ENCODE results near the gene HIVEP2.
A peak's percentile ranks its signal among the peaks of the same experiment; 100 is the strongest.

The HIVEP2 gene

DNA sequence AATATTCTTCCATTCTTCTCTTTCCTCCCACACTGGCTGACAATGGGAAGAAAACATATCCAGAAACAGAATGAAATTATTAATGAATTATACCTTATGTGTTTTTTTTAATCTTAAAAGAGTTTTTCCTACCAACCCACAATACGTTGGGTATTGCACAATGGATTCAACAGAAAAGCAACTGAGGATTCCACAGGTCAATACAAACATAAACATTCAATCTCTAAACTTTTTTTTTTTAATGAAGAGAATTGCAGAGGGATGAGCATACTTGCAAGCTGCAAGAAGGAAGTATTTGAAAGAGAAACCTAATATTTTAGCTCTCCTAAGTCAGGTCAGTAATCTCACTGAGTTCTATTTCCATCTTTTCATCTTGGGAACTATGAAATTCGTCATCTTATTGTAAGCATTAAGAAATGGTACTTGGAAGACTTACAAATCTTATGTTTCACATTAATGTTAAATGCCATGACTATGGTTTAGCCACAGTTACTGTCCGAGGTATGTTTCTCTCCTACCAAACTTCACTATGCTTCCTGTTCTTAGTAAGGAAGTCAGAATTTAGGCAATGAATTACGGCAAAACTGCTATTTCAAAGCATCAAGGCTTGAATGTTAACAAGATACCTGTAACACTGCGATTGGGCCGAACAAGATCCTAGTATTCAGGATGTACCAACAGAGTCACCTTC lies 100.8 kb downstream of the HIVEP2 start:
- DNase-seq (ENCODE audit: low read depth in 2 of 2): no peak

DNA sequence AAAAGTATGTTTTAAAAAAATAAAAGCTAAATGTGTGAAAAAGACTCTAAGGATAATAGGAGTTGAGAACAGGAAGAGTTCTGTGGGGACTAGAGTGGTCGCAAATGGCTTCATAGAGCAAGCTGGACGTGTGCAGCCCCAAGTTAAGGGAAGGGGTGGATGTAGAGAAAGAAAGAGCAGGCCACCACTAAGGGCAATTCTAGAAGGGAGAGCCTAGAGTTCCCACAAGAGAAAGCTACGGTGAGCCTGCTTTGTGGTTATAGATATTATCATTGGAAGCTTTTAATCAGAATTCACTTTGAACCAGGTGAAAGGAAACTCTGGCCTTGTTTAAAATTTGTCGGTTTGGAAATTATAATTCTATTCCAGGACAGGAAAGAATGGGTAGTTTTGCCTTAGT lies 101.6 kb downstream of the HIVEP2 start:
- DNase-seq (ENCODE audit: low read depth in 2 of 2): no peak

DNA sequence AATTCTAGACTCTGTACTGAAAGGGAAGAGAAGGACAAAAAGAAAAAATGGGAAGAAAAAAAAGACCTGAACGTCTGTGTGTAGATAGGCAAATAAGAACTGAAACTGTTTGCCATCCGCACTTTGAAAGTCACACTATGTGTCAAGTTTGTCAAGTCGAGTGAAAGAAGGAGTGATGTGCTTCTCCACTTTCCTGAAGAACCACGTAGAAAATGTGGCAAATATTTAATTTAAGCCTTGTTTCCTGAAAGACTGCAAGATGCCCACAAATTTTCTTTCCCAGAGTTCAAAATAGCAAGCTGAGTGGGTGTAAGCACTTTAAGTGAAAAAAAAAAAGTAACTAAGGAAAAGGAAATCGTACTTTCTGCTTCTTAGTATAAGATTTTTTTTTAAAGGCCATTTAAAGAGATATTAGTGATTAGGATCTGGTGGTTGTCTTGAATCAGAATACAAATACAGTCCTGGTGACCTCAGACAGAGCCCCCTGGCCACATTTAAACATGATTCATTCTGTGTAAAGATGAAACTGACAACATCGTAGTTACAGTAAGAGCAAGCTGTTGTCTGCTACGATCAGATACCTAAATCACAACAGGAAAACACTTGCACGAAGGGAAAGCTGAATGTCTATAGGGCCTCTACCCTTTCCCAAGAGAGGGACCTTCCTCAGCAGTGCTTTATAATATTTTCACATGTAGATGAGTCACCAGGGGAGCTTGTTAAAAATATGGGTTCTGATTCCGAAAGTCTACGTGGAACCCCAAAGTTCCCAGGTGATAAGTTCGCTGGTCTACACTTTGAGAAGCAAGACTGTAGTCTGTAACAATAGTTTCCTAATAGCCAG lies 102.3 kb downstream of the HIVEP2 start:
- DNase-seq (ENCODE audit: low read depth in 2 of 2): no peak

DNA sequence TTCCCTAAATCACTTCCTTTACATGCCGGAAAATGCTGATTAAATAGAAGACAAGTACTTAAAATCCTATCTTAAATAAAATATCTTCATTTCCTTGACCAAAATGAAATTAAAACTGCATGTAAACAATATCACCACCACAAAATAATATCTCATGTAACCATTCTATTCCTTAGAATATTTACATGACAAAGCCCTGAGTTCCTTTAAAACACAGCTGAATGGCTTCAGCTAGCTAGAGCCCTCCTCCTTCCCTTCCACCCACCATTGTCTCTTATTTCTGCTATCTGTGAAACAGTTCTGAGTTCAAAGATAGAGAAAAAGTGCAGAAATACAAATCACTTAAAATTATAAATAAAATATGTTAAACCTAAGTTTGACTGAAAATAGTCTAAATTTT lies 103.1 kb downstream of the HIVEP2 start:
- DNase-seq (ENCODE audit: low read depth in 2 of 2): no peak

DNA sequence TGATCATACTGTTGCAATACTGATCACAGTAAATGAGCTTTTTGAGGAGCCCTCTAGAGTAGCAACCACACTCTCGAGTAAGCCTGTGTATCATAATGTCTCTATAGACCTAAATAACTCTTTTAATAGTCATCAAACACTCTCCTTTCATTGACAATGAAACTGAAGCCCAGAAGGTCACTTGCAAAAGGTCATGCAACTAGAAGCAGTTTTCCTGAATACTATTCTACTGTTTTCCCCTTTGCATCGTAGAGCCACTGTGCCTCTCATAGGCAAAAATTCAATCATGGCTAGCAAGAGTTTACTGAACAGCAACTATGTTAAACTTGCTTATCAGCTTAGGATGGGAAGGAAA lies 105.3 kb downstream of the HIVEP2 start:
- DNase-seq (ENCODE audit: low read depth in 2 of 2): no peak

DNA sequence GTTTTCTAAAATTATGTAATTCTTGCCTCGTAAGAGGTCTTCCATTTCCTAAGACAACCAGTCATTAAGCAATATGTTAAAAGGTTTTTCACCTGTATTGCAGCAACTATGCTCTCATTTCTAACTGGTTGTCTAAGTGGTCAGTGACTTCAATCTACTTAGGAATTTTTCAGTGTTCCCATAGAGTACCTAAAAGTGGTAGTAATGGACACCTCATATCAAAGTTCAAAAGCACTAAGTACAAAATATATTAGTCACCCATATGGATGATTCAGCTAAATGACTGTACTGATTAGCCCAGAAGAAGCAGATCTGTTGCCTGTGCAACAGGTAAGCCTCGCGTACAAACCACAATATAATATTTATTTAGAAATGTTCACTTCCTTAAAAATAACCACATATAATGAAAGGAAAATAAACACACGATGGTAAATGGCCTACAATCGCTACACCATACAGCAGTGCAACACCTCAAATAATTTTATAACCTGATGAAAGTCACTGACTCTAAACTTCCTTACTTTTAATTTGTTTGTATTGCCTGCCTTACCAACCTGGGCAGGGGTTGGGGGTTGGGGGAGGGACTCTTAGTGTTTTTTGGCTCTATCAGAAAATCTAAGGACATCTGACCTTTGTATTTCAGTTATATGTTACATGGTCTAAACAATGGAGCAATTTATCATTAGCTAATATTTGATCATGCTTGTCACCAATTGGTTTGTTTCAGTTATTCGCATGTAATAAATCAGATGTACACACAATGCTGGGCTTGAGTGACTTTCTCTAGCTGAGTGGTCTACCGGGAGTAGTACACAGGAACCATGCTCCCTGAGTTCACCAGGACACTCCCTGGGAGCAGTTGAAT lies 105.9 kb downstream of the HIVEP2 start:
- DNase-seq (ENCODE audit: low read depth in 2 of 2): no peak

DNA sequence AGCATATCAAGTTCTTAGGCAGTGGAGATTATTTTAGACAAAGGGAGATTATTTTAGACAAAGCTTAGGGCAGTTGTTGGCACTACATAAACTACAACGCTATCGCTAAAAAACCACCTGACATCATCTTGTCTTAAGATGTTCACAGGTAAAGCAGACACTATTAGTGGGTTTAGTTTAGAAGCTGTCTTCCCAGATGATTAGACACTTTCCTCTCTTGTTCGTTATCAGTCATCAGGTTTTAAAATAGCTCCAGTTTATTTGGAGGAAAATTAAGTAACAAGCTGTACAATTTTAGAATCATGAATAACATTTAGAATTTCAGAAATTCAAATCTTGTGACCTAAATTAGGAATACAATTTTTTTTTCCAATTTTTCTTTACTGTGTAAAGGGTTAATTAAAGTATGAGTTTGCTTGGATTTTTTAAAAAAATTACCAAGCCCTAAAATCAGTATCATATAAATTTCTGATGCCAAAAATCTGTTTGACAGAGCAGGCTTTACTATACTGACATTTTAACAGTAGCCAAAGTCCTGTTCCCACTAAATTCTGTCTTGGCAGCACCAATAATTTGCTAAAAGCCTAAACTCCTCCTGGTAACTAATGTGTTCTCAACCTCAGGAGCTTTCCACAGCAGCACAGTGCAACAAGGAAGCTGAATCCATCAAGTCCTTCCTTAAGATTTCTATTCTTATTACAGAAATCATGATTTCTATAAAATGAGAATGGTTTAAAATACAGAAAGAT lies 109.0 kb downstream of the HIVEP2 start:
- DNase-seq (ENCODE audit: low read depth in 2 of 2): no peak

DNA sequence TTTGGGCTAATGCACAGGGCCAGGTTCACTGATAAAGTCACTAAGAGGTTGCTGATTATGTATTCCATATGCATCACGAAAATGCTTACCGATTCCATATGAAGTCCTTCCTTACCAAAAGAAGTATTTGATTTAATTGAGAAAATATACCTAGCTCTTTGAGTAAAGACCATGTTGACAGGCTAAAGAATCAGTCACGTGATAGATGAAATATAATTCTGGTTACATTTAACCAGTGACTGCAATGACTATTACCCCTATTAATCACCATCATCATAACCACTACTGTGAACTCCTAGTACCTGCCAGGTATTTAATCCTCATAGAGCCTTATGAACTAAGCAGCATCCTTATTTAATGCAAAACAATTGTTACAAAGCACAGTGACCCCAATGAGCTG lies 110.1 kb downstream of the HIVEP2 start:
- DNase-seq (ENCODE audit: low read depth in 2 of 2): no peak

DNA sequence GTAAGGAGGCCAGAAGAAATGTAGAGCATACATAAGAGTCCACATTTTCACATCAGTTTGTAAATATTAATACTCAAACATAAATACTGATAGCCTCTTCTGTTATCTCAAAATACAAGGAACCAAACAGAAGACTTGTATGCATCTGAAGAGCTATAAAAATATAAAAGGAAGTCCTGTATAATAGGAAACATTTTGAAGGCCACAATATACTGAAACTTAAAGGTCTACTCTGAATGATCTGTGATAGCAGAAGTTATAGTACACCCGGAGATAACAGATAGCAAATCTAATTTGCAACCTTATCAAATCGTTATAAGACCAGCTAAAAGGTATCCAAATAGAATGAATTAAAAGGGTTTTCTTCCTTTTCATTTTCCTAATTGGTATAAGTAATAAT lies 111.2 kb downstream of the HIVEP2 start:
- no peak for DNase-seq (ENCODE audit: low read depth in 2 of 2)

DNA sequence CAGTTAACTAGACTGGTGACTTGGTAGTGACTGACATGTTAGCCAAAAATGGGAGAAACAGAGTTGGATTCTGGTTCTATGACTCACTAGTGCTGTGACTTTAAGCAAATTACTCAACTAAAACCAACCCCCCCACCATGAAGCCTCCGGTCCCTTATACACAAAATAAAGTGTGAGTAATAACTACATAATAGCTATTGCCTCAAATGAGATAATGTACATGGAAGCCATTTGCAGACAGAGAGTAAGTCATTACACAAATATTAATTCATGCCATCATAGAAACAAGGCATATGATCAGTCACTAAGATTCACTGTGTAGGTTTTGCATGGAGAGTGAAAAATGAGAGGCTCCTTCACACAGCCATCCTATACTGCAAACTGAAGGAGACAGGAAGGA lies 111.9 kb downstream of the HIVEP2 start:
- peak in 1 of 2 donors; percentile 41 for DNase-seq (ENCODE audit: low read depth in 2 of 2)

DNA sequence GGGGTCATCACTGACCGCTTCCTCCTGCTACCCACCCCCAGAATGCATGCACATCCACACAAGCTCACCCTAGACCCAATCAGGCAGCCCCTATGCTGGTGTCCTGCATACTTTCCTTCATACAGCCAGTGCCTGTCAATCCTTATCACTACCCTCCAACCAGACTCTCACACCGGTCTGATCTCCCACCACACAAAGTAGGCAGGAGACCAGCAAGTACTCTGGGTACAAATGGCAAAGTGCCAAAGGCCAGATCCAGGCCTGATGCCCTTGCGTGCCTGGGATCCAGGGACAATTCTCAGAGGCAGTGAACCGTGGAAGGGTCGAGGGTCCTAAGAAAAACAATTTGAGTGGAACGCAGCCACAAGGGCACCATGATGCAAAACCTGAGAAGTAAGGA lies 114.2 kb downstream of the HIVEP2 start:
- no peak for DNase-seq (ENCODE audit: low read depth in 2 of 2)

DNA sequence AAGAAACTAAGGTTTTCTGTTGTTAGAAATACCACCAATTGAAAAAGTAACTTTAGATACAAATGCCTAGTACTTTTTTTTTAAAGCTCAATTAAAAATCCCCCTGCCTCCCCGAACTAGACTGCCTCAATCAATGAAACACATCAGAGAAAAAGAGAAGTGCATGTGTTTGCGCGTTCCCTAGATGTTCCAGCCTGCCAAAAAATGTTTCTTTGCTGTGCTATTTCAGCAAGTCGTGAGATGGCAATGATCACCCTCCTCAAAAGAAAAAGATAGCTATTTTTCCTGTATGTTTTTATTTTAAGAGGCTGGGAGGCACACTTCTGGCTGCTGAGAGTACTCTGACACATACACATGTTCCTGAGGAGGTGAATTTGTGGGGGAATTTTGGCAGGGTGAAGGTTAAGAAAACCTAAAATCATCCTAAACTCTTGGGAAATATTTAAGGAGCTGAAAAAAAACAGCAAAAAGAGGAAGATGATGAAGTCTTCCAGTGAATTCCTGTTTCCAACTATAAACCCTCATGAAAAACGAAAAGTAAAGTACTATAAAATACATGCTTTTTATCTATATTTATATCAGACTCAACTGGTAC lies 114.8 kb downstream of the HIVEP2 start:
- no peak for DNase-seq (ENCODE audit: low read depth in 2 of 2)

DNA sequence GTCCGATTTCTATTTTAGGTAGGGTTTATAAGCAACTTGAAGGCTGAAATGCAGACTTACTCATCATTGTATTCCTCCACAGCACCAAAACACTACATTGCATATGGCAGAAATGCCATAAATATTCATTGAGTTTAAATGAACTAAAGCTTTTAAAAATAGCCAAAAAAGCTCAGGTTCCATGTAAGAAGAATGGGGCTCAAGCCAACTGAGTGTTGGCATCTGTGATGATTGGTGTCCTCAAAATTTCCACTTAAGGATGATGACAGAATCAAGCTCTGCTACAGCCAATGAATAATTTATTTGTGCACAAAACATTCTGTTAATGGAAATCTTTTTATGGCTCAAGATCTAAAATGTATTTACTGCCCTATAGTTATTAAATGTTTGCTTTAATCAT lies 115.4 kb downstream of the HIVEP2 start:
- no peak for DNase-seq (ENCODE audit: low read depth in 2 of 2)

DNA sequence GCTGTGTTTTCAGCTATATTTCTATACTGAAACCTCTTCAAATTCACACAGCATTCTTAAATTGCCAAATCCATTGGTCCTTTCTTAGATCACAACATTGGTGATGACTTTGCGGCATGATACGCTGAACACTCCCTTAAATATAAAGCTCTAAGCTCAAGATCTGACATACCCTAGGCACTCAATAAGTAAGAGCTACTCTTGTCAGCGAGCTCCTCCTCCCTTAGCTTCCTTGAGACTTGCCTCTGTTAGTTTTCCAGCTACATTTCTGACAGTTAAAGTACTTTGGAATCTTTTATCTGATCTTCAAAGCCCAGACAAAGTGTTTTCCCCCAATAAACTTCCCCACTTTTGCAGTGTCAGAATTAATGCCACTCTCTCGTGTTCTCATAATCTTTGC lies 117.0 kb downstream of the HIVEP2 start:
- DNase-seq (ENCODE audit: low read depth in 2 of 2): no peak

DNA sequence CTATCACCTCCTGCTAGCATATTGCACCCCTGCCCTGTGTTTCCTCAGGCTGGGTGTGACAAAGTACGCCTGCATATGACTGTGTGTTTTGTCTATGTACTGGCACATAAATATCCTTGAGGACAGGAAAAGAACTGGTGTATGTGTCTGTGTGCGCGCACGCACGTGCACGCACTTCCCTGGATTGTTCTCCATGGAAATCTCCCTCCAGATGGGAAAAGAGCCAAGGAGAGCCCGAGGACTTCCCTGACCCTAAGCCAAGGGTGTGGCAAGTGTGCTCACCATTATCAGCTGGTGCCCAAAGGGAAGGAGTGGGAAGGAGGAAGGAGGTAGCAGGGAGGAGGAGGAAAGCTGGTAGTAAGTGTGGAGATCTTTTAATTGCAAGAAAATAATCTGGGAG lies 117.6 kb downstream of the HIVEP2 start:
- DNase-seq (ENCODE audit: low read depth in 2 of 2): no peak

DNA sequence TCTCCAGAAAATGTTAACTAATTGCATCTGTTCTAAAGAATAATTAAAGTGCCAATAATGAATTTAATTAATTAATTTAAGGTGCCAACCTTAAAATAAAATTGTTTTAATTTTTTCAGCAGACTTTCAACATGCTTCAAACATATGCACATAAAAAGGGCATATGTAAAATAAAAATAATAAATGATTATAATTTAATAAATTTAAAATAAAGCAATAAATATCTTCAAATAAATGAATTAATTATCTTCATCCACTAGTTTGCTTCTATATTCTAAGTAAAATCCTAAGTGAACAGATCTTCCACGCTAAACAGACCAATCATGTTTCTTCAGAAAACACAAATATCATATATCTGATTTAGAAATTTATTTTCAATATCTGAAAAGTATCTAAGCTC lies 119.2 kb downstream of the HIVEP2 start:
- DNase-seq (ENCODE audit: low read depth in 2 of 2): no peak

DNA sequence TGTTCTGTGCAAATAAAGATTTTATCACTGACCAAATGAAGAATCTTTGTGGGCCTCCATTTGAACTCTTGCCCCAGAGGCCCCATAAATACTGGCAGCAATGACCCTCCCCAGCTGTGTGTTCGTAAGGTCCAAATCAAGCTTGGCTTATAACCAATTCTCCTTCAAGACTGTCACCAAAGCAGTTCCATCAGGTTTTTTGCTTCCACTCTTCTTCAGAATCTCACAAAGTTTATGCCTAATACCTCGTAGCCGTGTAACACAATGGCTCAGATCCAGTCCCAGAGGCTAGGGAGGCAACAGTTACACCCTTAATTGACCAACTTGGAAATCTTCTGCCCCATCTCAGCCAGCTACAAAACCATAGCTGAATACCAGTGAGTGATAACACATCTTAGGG lies 120.5 kb downstream of the HIVEP2 start:
- no peak for DNase-seq (ENCODE audit: low read depth in 2 of 2)

DNA sequence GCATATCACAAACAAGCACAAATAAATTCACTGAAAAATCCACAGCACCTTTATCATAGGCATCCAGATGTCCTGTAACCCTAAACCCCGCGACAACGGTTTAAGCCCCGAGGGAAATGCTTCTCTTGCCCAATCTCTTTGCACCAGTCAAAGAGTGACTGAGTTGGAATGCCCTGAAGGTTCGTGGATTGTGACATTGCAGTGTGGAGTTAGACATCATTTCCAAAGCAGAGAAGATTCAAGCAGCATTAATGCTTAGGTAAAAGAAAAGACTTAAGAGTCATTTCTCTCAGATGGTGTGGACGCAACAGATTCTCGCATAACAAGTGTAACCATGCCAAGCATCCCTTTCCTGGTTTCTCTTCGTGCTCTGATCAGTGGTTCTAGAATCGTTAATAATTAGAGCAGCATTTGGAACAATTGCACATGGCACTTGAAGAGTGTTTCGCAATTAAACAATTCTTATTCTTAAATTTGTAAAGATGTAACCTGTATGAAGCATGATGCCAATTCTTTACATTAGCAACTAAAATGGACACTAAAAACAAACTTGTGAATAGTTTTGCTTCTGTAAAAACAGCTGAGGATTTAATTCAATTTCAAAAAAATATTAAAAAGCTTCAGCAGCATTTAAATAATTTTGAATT lies 121.6 kb downstream of the HIVEP2 start:
- no peak for DNase-seq (ENCODE audit: low read depth in 2 of 2)

DNA sequence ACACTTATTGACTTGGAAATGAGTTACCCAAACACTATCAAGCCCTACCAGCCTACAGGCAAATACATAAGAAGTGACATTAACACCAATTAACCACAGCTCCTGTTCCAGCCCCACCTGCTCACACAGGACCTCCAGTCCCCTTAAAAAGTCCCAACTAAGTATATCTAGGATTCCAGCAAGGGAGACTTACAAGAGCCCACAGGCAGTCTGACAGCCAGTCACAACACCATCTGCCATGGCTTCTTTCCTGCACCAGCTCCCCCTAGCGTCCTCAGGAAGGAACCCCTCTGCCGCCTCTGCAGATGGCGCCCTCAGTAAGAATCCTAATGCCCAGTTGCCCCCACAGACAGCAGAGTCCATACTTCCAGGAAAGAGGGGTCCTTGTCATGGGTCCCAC lies 122.1 kb downstream of the HIVEP2 start:
- no peak for DNase-seq (ENCODE audit: low read depth in 2 of 2)

DNA sequence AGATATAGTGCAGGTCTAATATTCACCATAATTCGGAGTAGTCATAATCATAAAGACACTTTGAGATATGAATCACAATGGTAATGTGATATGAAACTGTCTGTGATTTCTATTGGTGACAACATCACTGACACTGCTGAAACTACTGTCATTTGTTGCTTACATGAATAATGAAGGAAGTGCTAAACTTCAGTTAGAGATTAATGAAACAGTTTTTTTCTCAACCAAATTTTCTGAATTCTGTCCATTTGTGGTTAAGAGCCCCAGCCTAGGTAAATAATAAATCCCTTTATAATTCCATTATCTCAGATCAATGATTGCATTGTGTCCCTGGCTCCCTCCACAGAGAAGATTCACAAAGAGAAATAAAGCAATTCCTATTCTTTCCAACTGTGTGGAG lies 122.6 kb downstream of the HIVEP2 start:
- DNase-seq (ENCODE audit: low read depth in 2 of 2): no peak

DNA sequence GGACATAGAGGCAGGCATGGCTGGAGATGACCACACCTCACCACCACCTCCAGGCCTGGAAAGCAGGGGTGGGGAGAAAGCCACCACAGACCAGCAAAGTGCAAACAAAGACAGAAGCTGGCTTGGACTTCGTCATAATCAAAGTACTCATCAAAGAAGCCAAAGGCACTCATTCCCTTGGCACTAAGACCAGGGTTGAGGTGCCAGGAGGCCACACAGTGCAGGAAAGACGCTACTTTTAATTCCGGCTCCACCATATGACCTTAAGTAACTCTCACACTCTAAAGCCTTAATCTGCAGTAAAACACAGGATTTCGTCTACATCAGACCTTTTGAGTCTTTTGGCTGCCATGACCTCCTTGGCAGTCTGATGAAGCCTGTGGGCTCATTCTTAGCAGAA lies 123.1 kb downstream of the HIVEP2 start:
- no peak for DNase-seq (ENCODE audit: low read depth in 2 of 2)
